ENCODE data around the gene MVB12B.
"Not testable (repeated sequence)": the region's sequence is repeated elsewhere in the genome, so short reads cannot be mapped to it uniquely, and the experiment has no call there.

The MVB12B gene

DNA sequence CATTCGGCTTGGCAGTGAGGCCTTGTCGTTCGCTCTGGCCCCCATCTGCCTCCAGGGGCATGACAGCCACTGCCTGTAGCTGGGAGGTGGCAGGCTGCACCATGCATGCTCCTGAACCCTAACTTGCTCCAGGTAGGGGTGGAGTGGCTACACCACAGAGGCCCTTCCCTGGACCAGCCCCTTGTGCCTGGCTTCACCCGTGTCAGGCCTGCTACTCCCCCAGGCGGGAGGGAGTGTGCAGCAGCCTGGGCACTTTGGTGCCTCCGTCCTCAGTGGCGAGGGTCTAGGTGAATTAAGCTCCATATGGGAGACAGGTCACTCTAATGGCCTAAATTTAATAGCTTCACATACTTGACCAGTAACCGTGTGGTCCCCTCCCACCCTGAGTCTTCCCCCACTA lies 227.7 kb downstream of the MVB12B start:
- TF ChIP-seq, protein P1, sequence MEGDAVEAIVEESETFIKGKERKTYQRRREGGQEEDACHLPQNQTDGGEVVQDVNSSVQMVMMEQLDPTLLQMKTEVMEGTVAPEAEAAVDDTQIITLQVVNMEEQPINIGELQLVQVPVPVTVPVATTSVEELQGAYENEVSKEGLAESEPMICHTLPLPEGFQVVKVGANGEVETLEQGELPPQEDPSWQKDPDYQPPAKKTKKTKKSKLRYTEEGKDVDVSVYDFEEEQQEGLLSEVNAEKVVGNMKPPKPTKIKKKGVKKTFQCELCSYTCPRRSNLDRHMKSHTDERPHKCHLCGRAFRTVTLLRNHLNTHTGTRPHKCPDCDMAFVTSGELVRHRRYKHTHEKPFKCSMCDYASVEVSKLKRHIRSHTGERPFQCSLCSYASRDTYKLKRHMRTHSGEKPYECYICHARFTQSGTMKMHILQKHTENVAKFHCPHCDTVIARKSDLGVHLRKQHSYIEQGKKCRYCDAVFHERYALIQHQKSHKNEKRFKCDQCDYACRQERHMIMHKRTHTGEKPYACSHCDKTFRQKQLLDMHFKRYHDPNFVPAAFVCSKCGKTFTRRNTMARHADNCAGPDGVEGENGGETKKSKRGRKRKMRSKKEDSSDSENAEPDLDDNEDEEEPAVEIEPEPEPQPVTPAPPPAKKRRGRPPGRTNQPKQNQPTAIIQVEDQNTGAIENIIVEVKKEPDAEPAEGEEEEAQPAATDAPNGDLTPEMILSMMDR (IDR thresholded peaks at IDR 0.05; ENCODE audit: low read depth, low read length) = no peak
- no peak for TF ChIP-seq MYC (IDR thresholded peaks at IDR 0.05; ENCODE audit: low read depth, low read length)
- no peak for TF ChIP-seq POLR2A (IDR thresholded peaks at IDR 0.05; ENCODE audit: extremely low read depth, insufficient read length)
- TF ChIP-seq, protein P2, sequence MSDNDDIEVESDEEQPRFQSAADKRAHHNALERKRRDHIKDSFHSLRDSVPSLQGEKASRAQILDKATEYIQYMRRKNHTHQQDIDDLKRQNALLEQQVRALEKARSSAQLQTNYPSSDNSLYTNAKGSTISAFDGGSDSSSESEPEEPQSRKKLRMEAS (IDR thresholded peaks at IDR 0.05; ENCODE audit: low read depth, low read length) = no peak
- no peak for DNase-seq (ENCODE audit: low read depth)
- H3K4me3 ChIP-seq (ENCODE audit: low read depth, low read length) = no peak overlapping the region

DNA sequence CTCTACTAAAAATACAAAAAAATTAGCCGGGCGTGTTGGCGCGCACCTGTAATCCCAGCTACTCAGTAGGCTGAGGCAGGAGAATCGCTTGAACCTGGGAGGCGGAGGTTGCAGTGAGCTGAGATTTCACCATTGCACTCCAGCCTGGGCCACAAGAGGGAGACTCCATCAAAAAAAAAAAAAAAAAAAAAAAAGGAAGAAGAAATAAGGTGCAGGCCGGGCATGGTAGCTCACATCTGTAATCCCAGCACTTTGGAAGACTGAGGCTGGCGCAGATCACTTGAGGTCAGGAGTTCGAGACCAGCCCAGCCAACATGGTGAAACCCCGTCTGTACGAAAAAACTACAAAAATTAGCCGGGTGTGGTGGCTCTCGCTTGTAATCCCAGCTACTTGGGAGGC lies 228.8 kb downstream of the MVB12B start:
- DNase-seq (ENCODE audit: low read depth) = not testable (repeated sequence)

More for the DNA sequence above, 228.8 kb downstream of the MVB12B start:
- H3K4me3 ChIP-seq (ENCODE audit: low read depth, low read length) = not testable (repeated sequence)
